GM18868 (cell line): ENCODE measurements around the gene RPS4Y1.
"Not testable (repeated sequence)": the region's sequence is repeated elsewhere in the genome, so short reads cannot be mapped to it uniquely, and the experiment has no call there.

Experiments used
- ATAC-seq: cut with Tn5 transposase; IDR thresholded peaks from one replicate; pipeline ENCODE4 v1.9.1; 2021; ENCODE audit warnings: mild to moderate bottlenecking, moderate library complexity; ENCODE audit not compliant: unreplicated experiment

RPS4Y1 gene

DNA sequence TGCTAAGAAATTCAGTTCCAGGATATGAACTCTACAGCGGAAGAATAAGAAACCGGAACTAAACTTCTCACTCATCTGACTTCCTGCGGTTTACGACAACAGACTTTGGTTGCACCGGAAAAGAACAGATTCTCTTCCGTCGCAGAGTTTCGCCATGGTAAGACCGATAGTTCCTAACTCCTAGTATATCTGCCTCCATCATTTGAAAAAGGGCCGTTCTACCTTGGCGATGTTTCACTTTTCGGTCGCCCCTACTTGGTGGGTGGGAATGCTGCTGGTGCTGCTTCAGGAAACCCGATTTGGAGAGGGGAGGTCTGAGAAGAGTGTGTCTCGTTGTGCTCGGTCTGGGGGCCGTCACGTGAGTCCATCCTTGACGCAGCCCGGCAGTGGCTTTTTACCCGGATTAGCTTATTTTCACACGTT lies at the start of gene RPS4Y1:
TSS of gene RPS4Y1 (plus strand) at position 132 of the 423 bp plus-strand sequence. CDS start at position 155, 23 bp downstream.
- peak; percentile 91 for ATAC-seq

DNA sequence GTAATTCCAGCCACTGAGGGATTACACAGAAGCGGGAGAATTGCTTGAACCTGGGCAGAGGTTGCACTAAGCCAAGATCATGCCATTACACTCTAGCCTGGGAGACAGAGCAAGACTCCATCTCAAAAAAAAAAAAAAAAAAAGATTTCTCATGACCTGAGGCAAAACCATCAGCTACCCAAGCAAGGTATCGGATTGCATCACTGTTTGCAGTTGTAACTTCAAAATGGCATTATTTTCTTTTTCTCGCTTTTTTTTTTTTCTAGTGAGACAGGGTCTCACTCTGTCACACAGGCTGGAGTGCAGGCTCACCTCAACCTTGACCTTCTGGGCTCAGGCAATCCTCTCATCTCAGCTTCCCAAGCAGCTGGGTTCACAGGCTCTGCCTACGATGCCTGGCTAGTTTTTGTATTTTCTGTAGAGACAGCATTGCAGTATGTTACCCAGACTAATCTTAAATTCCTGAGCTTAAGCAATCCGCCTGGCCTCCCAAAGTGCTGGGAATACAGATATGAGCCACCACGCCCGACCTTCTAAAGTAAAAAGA lies 44.4 kb upstream of the RPS4Y1 start:
- ATAC-seq: no peak

DNA sequence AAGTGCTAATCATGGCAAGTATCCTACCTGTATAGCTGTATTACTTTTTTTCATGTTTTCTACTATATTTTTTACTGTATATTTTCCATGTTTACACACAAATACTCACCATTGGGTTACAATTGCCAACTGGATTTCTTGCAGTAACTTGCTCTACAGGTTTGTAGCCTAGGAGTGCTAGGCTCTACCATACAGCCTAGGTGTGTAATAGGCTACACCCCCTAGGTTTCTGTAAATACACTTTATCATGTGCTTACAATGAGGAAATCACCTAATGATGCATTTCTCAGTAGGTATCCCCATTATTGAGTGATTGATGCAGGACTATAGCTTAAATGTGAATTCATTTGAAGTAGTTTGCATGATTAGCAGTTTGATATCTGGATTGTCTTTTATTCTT lies 43.4 kb upstream of the RPS4Y1 start:
- no peak for ATAC-seq

DNA sequence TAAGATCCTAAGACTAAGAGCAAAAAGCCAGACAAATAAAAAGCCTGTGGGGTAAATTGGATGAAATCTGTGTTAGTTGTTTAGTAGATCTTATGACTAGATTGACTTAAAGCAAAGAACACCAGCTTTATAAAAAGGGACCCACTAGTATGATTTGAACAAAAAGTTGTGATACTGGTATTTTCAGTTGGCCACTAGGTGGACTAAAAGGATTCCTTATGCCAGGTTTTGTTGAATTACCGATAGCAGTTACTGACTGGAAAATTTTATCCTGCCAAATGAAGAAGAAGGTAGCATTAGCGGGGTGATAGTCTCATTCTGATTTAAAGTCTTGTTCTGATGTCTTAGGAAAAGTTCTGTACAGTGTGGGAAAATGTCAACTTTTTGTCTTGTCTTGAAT lies 41.2 kb upstream of the RPS4Y1 start:
- no peak for ATAC-seq

DNA sequence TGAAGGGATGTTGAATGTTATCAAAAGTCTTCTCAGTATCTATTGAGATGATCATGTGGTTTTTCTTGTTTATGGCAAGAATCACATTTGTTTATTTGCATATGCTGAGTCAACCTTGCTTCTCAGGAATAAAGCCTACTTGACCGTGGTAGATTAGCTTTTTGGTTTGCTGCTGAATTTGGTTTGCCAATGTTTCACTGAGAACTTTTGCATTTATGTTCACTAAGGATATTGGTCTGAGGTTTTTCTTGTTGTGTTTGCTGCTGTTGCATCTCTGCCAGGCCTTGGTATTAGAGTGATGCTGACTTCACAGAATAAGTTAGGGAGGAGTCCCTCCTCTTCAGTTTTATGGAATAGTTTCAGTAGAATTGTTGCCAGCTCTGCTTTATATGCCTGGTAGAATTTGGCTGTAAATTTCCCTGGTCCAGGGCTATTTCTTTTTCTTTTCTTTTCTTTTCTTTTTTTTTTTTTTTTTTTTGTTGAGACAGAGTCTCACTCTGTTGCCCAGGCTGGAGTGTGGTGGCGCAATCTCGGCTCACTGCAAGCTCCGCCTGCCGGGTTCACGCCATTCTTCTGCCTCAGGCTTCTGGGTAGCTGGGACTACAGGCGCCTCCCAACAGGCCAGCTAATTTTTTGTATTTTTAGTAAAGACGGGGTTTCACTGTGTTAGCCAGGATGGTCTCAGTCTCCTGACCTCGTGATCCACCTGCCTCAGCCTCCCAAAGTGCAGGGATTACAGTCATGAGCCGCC lies 24.1 kb upstream of the RPS4Y1 start:
- ATAC-seq: not testable (repeated sequence)

DNA sequence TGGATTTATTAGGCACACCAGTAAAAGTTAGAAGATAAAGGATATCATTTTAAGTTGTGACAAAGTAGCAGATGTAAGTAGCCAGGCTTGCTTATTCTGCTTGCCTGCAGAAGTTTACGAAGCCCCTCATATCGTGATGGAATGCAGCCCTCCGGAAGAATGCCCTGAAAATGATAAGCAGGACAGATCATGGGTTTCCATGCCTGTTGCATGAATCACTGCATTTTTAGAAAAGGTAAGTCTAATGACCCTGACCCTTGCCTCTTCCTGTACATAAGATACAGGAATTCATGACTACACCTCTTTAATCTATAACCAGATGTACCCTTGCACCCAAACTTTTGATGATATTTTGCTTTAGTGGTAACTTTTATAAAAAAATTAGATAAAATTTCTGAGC lies 16.9 kb upstream of the RPS4Y1 start:
- no peak for ATAC-seq

DNA sequence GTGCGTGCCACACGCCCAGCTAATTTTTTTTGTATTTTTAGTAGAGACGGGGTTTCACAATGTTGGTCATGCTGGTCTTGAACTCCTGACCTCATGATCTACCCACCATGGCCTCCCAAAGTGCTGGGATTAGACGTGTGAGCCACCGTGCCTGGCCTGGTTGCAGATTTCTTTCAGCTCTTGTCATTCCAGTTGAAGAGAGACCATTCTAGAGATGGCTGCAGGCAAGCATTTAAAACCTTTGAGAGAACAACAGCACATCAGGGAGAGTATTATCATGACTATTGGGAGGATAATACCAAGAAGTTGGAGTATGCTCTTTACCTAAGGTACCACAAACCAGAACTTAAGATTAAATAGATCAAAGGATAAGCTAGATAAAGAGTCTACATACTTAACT lies 12.9 kb upstream of the RPS4Y1 start:
- no peak for ATAC-seq

DNA sequence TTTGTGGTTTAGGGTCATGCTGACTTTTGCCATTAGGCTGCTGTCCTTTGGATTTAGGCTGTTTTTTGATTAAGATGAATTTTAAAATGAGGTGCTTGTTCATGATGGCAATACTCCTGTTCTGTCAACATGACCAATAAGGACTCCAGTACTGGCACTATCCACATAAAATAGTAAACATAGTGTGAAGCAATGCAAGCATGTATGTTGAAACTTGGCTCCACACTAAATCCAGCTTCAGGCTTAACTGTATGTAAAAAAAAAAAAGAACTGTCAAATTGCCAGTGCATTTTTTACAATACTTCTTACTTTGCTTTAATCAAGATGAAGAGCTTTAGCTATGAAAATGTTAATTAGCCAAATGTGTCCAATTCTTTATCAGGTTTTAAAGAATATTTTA lies 6.2 kb upstream of the RPS4Y1 start:
- no peak for ATAC-seq

DNA sequence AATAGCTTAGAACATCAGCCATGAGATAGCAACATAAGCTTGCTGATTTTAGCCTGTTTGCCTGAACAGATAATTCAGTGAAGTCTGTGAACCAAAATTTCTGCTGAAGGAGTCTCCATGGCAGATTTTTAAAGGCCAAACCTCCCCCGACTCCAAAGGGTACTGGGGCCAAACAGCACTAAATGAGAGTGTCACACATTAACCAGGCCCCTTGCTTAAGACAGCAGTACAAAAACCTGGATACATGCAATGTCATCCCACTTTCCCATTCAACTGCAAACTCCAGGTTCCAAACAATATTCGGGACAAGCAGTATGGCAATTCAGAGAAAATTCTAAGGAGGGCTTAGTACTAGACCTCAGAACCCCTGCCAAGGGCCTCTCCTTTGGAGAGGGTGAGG lies 4.3 kb upstream of the RPS4Y1 start:
- no peak for ATAC-seq

DNA sequence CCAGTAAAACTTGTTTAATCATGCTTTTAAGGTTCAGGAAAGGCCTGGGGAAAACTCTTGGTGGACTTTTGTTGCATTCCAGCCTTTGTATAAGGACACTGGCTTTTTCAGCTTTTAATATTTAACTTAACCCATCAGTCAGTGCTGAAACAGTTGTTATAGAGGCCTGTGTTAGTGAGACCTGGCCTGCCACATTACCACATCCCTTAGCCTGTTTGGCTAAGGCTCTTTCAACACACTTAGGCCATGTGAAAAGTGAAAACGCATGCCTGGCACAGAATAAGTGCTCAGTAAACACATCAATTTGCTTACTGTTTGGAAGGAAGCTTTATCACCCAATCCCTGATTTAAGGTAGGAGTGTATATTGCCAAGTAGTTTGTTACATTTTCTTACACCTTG lies 3.5 kb upstream of the RPS4Y1 start:
- ATAC-seq: no peak

DNA sequence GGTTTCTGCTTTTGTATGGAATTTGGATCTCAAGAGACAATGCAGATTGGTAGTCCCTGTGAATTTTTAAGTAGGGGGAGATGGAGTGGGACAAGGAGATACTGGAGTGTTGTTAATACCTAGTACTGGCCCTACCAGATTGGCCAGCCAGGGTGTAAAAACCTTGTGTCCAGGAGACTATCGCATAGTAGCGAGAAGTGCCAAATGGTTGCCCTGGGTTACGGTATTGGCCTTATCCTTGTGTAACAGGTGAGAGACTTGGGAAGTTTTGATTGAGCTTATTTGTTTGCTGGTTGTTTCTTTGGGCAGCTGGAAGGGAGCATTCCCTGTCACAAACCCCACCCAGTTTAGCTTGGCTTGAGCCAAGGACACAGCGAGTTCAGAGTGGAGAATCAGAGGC lies 5.4 kb downstream of the RPS4Y1 start:
- no peak for ATAC-seq

DNA sequence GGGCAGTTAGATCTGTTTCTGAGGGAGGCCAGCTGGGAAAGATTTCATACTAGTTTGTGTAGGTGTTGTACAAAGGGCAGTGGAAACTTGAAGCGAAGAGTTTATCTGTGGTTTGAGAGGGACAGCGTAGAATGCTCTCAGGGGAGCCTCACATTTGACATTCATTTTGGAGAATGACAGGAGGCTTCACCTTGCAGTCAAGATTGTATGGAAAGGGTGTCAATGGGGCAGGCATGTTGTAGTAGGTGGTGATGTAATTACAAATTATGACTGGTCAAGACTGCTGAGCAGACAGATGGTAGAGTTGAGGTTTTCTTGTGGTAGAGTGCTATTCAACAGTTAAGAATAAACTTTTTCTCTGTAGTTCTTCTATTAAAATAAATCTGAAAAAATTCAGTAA lies 7.0 kb downstream of the RPS4Y1 start:
- no peak for ATAC-seq

DNA sequence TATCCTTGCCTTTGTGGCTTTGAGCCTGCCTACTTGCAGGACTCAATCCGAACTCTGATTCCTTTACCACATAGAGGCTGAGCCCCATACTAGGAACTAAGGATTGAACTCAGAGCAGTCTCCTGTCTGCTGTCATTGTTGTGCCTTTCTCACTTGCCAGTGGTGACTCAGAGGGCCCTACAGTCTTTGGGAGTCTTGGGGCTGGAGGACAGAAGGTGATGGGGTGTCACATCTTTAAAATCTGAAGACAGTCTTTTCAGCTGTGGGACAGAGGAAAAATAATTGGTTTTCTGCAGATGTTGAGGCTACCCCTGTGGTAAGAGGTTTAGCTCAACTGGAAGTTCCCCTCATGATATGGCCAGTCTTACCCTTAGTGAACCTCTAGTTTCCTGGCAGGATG lies 8.0 kb downstream of the RPS4Y1 start:
- ATAC-seq: no peak

DNA sequence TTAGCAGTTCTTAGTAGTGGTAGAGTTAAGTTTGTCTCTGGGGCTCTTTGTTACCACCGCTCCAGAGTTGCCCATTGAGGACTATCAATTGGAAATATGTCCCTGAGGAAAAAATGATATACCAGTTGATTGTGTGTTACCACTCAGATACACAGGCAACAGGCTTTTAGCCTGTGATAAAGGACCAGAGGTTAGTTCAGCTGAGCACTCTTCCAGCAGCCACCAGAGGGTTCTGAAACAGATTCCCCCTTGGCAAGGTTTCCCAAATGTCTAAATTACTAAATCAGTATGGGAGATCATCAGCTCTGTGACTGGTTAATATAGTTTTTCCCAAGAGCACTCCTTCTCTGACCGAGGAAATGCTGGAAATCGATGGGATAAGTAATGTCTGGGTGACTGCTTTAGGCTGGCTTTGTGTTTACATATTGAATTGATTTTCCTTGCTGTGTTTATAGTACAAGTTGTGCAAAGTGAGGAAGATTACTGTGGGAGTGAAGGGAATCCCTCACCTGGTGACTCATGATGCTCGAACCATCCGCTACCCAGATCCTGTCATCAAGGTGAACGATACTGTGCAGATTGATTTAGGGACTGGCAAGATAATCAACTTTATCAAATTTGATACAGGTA lies 12.9 kb downstream of the RPS4Y1 start:
- no peak for ATAC-seq

DNA sequence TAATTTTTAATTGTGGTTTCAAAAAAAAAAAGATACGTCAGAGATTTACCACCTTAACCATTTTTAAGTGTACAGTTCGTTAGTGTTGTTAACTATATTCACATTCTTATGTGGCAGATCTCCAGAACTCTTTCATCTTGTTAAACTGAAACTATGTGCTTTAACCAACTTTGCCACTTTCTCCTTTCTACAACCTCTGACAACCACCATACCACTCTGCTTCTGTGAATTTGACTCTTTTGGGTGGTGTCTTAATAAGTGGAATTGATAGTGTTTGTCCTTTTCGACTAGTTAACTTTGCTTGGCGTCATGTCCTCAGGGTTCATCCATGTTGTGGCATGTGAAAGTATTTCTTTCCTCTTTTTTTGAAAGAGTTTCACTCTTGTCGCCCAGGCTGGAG lies 15.7 kb downstream of the RPS4Y1 start:
- no peak for ATAC-seq

DNA sequence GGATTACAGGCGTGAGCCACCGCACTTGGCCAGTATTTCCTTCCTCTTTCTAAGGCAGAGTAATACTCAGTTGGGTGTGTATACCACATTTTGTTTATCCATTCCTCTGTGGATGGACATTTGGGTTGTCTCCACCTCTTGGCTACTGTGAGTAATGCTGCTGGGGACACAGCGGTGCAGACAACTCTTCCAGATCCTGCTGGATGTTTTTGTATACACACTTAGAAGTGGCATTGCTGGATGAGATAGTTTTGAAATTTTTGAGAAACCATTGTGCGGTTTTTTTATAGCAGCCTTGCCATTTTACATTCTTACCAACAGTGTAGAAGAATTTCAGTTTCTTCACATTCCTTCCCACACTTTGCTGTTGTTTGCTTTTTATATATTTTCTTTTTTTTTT lies 16.3 kb downstream of the RPS4Y1 start:
- no peak for ATAC-seq

DNA sequence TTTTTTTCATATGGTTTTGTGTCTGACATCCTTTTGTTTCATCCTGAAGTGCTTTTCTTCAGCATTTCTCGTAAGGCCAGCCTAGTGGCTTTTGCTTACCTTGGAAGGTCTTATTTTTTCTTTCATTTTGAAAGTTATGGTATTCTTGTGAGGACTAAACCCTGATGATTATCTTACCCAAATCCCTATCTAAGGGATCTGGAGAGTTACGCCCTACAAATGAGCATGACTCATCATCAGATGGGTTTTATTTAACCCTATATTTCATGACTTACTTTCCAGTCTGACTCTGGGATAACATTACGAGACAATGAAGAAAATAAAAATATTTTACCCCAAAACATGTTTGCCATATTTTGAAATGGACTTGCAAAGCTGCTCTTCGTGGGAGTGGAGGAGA lies 18.4 kb downstream of the RPS4Y1 start:
- no peak for ATAC-seq

DNA sequence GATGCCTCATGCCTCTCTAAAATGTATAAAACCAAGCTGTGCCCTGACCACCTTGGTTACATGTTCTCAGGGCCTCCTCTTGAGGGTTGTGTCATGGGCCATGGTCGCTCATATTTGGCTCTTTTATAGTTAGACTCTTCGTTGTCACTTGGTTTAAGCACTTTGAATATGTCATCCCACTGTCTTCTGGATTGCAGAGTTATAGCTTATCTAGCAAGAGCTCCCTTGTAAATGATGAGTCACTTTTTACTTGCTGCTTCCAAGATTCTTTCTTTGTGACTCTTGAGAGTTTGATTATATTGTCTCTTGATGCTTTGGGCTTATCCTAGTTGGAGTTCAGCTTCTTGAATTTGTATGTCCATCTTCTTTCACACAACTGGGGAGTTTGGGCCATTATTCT lies 19.1 kb downstream of the RPS4Y1 start:
- ATAC-seq: no peak

DNA sequence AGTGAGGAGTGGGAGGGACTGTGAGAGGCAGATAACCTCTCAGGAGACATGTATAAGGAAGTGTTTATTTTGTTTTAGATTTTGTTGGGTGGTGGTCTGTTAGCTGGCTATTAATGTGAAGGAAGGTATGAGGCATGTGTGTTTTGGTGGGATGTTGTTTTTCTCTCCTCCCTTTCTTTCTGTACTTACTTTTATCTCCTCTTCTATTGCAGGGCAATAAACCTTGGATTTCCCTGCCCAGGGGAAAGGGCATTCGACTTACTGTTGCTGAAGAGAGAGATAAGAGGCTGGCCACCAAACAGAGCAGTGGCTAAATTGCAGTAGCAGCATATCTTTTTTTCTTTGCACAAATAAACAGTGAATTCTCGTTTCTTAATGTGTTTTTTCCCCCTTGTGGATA lies 25.2 kb downstream of the RPS4Y1 start:
- ATAC-seq: no peak

DNA sequence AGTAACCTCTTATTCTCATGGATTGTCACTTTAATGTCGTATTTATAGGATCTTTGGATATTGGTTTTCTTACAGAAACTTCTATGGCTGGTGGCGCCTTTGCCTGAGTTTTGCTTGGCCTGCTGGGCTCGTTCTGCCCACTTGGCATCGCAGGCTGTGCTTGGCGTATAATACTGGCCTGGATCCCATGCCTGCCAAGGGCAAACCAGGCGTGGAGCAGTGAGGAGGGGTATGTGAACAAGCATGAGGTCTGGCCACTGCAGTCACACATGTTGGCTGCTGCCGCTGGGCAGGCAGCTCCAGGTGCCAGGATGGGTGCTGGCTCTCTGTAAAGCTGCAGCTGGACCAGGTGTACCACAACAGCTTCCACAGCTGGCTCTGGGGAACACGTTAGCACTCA lies 26.1 kb downstream of the RPS4Y1 start:
- ATAC-seq: no peak

DNA sequence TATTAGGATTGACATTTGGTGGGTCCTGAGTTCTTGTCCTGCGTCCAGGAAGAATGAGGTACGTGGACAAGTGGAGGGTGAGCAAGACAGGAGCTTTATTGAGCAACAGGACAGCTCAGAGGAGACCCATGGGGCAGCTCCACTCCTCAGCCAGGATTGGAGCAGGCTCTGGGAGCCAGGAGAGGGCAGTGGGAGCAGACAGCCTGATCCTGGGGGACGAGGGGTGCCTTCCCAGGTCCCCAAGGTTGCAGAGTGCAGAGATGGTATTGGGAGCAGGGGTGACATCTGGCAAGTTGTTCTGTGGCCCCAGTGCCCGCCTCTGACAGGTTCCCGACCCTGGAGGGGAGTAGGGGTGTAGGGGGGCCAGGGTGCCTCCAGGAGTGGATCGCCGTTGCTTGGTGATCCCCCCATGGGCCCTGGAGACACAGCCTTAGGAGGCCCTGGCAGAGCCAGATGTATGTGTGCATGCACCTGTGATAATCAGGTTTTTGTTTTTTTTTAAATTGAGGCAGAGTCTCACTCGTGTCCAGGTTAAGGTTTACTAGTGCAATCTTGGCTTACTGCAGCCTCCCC lies 26.7 kb downstream of the RPS4Y1 start:
- no peak for ATAC-seq

DNA sequence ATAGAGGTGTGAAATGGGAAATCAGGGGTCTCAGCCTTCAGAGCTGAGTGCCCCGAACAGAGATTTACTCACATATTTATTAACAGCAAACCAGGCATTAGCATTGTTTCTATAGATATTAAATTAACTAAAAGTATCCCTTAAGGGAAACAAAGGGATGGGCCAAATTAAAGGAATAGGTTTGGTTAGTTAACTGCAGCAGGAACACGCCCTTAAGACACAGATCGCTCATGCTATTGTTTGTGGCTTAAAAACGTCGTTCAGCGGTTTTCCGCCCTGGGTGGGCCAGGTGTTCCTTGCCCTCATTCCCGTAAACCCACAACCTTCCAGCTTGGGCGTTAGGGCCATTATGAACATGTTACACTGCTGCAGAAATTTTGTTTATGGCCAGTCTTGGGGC lies 30.8 kb downstream of the RPS4Y1 start:
- ATAC-seq: not testable (repeated sequence)
